Tibial artery (tissue), 4 donors: ENCODE results near the gene RAB7B.
A peak's percentile ranks its signal among the peaks of the same experiment; 100 is the strongest.

Source experiments
- DNase-seq, 2 donors: peaks; one replicate each; pipeline ENCODE4 v3.0.0-alpha.2; 2019
- H3K27ac ChIP-seq, 2 donors: fragments of 200-600 bp; sonication (generic) in 1 of 2; 1 replicate in 1 of 2; 2 replicates in 1 of 2; pipeline ENCODE4 v1.5.1; 2018 to 2019; ENCODE audit warnings: mild to moderate bottlenecking in 1 of 2
- H3K27me3 ChIP-seq, 2 donors: fragments of 200-600 bp; sonication (generic) in 1 of 2; one replicate each; pipeline versions ENCODE4 v1.5.1 to v1.6.0; 2016 to 2019
- H3K36me3 ChIP-seq, 3 donors: fragments of 200-600 bp; sonication (generic) in 2 of 3; one replicate each; pipeline ENCODE4 v1.5.1; 2016 to 2019; ENCODE audit warnings: mild to moderate bottlenecking in 2 of 3
- H3K4me1 ChIP-seq, 4 donors: fragments of 200-600 bp; sonication (generic) in 2 of 4; 1 replicate in 3 of 4; 2 replicates in 1 of 4; pipeline ENCODE4 v1.5.1; 2016 to 2019
- H3K4me3 ChIP-seq, 2 donors: fragments of 200-600 bp; sonication (generic) in 1 of 2; 1 replicate in 1 of 2; 2 replicates in 1 of 2; pipeline ENCODE4 v1.5.1; 2018 to 2019; ENCODE audit warnings: mild to moderate bottlenecking in 2 of 2
- H3K9me3 ChIP-seq, 3 donors: fragments of 200-600 bp; sonication (generic) in 1 of 3; one replicate each; pipeline ENCODE4 v1.5.1; 2016 to 2019
- CTCF ChIP-seq, 2 experiments: fragments of 200-600 bp in 1 of 2; fragments of 450-650 bp in 1 of 2; IDR thresholded peaks; one replicate each; pipeline ENCODE4 v1.5.1; 2017 to 2019; ENCODE audit warnings: antibody characterized with exemption in 2 of 2, mild to moderate bottlenecking in 1 of 2, moderate library complexity in 1 of 2
- intact Hi-C: fragments of 100-400 bp; cut with DNase I; formaldehyde crosslinking; loops from one replicate; pipeline ENCODE4 v1.15.0; 2023; ENCODE audit warnings: low total_unique reads

Gene RAB7B

DNA sequence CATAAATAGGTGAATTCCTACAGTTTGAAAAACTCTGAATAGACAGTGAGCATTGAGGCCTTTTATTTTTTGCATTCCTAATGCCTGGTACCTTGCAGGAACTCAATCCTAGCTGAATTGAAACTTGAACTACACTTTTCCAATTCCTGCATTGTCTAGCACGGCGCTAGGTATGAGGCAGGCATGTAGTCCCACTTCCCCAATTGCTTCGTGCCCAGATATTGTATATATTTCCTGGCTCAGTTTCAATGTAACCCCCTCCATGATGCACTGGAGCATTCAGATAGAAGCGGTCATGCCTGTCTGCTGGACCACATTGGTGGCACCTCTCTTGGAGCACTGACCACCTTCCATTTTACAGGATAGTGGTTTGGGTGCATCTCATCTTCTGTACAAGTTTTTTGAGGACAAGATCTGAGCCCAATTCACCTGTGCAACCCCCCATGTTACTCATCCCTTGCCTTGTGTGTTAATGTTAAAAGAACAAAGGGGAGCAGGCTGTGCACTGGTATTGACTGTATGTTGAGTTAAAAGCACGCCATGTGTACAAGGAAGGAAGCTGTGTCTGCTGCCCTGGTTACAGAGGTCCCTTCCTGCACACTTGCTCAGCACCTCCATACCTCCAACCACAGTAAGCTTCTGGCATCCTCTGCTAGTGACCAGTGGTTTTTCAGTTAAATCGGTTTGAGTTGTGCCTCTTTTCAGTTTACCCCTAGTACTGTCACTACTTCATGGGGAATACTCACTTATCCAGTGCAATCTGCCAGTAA, 10.0 kb upstream of the RAB7B start:
- no peak for DNase-seq
- intact Hi-C loops = no loop called here
- H3K27me3 ChIP-seq = peaks cover 0 to 2% of the 10 kb centered on the region in 2 donors
- no peaks in the 10 kb centered on the region for H3K36me3 ChIP-seq
- TF ChIP-seq CTCF (IDR thresholded peaks at IDR 0.05) = no peak
- H3K9me3 ChIP-seq = no peaks in the 10 kb centered on the region
- no peak overlapping the region for H3K27ac ChIP-seq
- H3K4me3 ChIP-seq = no peak overlapping the region
- no peaks in the 10 kb centered on the region for H3K4me1 ChIP-seq

DNA sequence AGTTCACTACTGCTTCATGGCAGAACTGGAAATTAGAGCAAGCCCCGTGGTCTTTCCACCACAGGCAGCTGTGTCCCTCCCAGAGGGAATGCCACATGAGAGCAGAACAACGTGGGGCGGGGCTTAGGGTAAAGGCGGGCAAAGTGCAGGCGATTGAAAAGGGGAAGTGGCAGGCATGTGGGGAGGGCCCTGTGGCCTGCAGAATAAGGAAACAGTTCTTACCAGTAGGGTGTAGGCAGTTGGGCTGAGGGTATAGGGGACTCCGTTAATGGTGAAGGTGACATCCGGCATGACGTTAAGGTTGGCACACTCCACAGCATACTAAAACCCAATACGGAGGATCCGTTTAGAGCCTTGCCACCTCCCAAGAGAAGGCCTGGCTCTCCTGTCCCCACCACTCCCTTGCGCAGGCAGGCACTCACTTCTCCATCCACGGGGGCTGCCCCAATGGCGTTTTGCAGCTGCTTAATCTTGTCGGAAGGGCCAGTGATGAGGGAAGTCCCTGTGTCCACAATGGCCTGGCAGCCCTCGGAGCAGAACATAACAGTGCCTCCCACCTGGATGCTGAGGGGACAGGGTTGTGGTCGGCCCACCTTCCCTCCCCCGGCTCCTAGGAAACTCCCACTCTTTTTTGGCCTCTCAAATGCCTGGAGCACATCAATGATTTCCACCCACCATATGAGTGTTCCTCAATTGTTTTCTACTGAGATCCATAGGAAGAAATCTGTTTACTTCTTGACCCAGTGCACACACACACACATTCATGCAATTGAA, 9.1 kb upstream of the RAB7B start:
- DNase-seq = peak; percentile 84 to 87
- no peak overlapping the region for H3K27ac ChIP-seq
- H3K27me3 ChIP-seq = peaks cover 0 to 2% of the 10 kb centered on the region in 2 donors
- TF ChIP-seq CTCF (IDR thresholded peaks at IDR 0.05) = no peak
- no peaks in the 10 kb centered on the region for H3K36me3 ChIP-seq
- intact Hi-C loops = no loop called here
- no peaks in the 10 kb centered on the region for H3K4me1 ChIP-seq
- no peak overlapping the region for H3K4me3 ChIP-seq
- H3K9me3 ChIP-seq = no peaks in the 10 kb centered on the region

DNA sequence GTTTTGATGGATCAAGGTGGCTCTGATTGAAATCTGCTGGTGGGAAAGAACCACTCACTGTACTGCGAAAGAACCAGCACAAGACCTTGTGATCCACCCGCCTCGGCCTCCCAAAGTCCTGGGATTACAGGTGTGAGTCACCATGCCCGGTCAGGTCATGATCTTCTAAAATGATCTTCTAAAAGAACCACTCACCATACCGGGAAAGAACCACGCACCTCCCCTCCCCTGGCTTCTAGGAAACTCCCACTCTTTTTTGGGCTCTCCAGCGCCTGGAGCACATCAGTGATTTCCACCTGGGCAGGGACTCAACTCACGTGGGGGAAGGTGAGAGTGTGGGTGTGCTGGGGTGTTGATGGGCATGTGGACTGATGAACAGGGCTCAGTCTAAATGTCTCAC, 7.9 kb upstream of the RAB7B start:
- Histone ChIP-seq H3K9me3 (no peaks in the 10 kb centered on the region), H3K4me1 (no peaks in the 10 kb centered on the region), H3K27ac (no peak overlapping the region), H3K27me3 (peaks cover 0 to 2% of the 10 kb centered on the region in 2 donors), H3K36me3 (no peaks in the 10 kb centered on the region), H3K4me3 (no peak overlapping the region)
- no peak for TF ChIP-seq CTCF (IDR thresholded peaks at IDR 0.05)
- no peak for DNase-seq
- intact Hi-C loops = no loop called here

- Histone ChIP-seq H3K27ac (no peak overlapping the region), H3K4me3 (no peak overlapping the region), H3K9me3 (no peaks in the 10 kb centered on the region), H3K27me3 (peaks cover 0 to 2% of the 10 kb centered on the region in 2 donors), H3K4me1 (no peaks in the 10 kb centered on the region), H3K36me3 (no peaks in the 10 kb centered on the region)
- intact Hi-C loops = no loop called here
- no peak for TF ChIP-seq CTCF (IDR thresholded peaks at IDR 0.05)
- no peak for DNase-seq
These were observed 6.9 kb upstream of the RAB7B start for GRCh38 chr1:206010060-206010459.

GRCh38 chr1:206006946-206007345, 3.8 kb upstream of the RAB7B start:
- TF ChIP-seq CTCF (IDR thresholded peaks at IDR 0.05) = no peak
- peaks cover 0 to 2% of the 10 kb centered on the region in 2 donors for H3K27me3 ChIP-seq
- H3K36me3 ChIP-seq = no peaks in the 10 kb centered on the region
- no peaks in the 10 kb centered on the region for H3K9me3 ChIP-seq
- no peak overlapping the region for H3K4me3 ChIP-seq
- peaks cover 0 to 22% (median 17%) of the 10 kb centered on the region in 4 donors for H3K4me1 ChIP-seq
- no peak for DNase-seq
- intact Hi-C loops = no loop called here
- no peak overlapping the region for H3K27ac ChIP-seq
